DND-41 (cell line): ENCODE data around the gene OSGEP.

ENCODE experiments used
- ATAC-seq: fragments of 200-7000 bp; cut with Tn5 transposase; 3 replicates; pipeline ENCODE4 v1.9.1; 2021; ENCODE audit warnings: low read depth; ENCODE audit not compliant: insufficient read depth
- DNase-seq: peaks from one replicate; pipeline ENCODE4 v3.0.0-alpha.2; 2020
- H2AFZ ChIP-seq: 2 replicates; pipeline ENCODE4 v1.6.0; 2012; ENCODE audit warnings: low read depth, low read length
- H3K27ac ChIP-seq: 2 replicates; pipeline ENCODE4 v1.5.1; 2012; ENCODE audit warnings: low read length, inconsistent platforms
- H3K27me3 ChIP-seq: fragments of 200-600 bp; sonication (generic); 2 replicates; pipeline ENCODE4 v1.6.0; 2012; ENCODE audit warnings: low read length, mild to moderate bottlenecking, inconsistent platforms; ENCODE audit not compliant: insufficient read depth, poor library complexity
- H3K36me3 ChIP-seq: 2 replicates; pipeline ENCODE4 v1.5.1; 2012; ENCODE audit warnings: low read length, inconsistent platforms; ENCODE audit not compliant: insufficient read depth
- H3K4me1 ChIP-seq: 2 replicates; pipeline ENCODE4 v1.5.1; 2012; ENCODE audit warnings: mild to moderate bottlenecking, low read length; ENCODE audit not compliant: insufficient read depth
- H3K4me2 ChIP-seq: 2 replicates; pipeline ENCODE4 v1.6.0; 2012; ENCODE audit warnings: mild to moderate bottlenecking, moderate library complexity, low read length, inconsistent platforms; ENCODE audit not compliant: insufficient read depth
- H3K4me3 ChIP-seq, 2 experiments: fragments of 200-600 bp in 1 of 2; shearing (Covaris generic) in 1 of 2; 2 replicates each; pipeline ENCODE4 v1.5.1; 2012 to 2016; ENCODE audit warnings: inconsistent platforms in 2 of 2, low read length in 2 of 2, mild to moderate bottlenecking in 2 of 2, low read depth in 1 of 2, moderate library complexity in 1 of 2
- H3K79me2 ChIP-seq: 2 replicates; pipeline ENCODE4 v1.6.0; 2012; ENCODE audit warnings: low read length, inconsistent platforms; ENCODE audit not compliant: insufficient read depth
- H3K9ac ChIP-seq: 2 replicates; pipeline ENCODE4 v1.6.0; 2012; ENCODE audit warnings: low read depth, mild to moderate bottlenecking, inconsistent platforms, low read length, moderate library complexity
- H3K9me3 ChIP-seq: 2 replicates; pipeline ENCODE4 v1.5.1; 2012; ENCODE audit warnings: low read length, moderate library complexity, mild to moderate bottlenecking, inconsistent platforms; ENCODE audit not compliant: insufficient read depth, severe bottlenecking
- H4K20me1 ChIP-seq: 2 replicates; pipeline ENCODE4 v1.6.0; 2012; ENCODE audit warnings: low read length; ENCODE audit not compliant: insufficient read depth
- EZH2 ChIP-seq: IDR thresholded peaks from 3 replicates; pipeline ENCODE4 v1.6.1; 2012; ENCODE audit warnings: borderline replicate concordance, low read depth, mild to moderate bottlenecking, moderate library complexity, low read length, inconsistent platforms; ENCODE audit not compliant: severe bottlenecking
- TF ChIP-seq, protein P1 (sequence below): IDR thresholded peaks from 2 replicates; pipeline ENCODE4 v1.5.1; 2012; ENCODE audit warnings: borderline replicate concordance, low read length, moderate library complexity, mild to moderate bottlenecking; ENCODE audit not compliant: poor library complexity, severe bottlenecking; ENCODE audit errors: extremely low read depth

OSGEP gene

DNA sequence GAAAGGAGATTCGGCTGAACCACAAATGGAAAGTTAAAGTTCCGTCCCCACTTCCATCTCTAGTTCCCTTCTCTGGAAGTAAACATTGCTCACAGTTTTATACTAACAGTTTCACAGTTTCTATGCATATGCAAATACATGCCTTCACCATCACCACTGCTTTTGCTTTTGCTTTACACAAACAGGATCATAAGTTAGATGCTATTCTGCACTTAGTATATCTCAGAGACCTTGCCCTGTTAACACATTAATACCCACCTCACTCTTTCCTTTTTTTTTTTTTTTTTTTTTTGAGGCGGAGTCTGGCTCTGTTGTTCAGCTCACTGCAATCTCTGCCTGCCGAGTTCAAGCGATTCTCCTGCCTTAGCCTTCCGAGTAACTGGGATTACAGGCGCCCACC is 42.2 kb downstream of the OSGEP start:
- Histone ChIP-seq H3K27me3 (no peaks in the 10 kb centered on the region), H3K79me2 (peaks cover 10% of the 10 kb centered on the region), H3K36me3 (peaks cover 11% of the 10 kb centered on the region), H4K20me1 (no peaks in the 10 kb centered on the region), H3K4me2 (peak overlapping the region; percentile 84), H3K9ac (peak overlapping the region; percentile 84), H2AFZ (peak overlapping the region; percentile 97), H3K4me3 (peak overlapping the region; percentile 59 to 98; a peak in 3 of 4 replicates), H3K9me3 (no peaks in the 10 kb centered on the region), H3K27ac (peak overlapping the region; percentile 29; the same call in 1 of the 2 replicates), H3K4me1 (peaks cover 38% of the 10 kb centered on the region)
- TF ChIP-seq, protein P1, sequence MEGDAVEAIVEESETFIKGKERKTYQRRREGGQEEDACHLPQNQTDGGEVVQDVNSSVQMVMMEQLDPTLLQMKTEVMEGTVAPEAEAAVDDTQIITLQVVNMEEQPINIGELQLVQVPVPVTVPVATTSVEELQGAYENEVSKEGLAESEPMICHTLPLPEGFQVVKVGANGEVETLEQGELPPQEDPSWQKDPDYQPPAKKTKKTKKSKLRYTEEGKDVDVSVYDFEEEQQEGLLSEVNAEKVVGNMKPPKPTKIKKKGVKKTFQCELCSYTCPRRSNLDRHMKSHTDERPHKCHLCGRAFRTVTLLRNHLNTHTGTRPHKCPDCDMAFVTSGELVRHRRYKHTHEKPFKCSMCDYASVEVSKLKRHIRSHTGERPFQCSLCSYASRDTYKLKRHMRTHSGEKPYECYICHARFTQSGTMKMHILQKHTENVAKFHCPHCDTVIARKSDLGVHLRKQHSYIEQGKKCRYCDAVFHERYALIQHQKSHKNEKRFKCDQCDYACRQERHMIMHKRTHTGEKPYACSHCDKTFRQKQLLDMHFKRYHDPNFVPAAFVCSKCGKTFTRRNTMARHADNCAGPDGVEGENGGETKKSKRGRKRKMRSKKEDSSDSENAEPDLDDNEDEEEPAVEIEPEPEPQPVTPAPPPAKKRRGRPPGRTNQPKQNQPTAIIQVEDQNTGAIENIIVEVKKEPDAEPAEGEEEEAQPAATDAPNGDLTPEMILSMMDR, result no peak
- TF ChIP-seq EZH2, result no peak
- no peak for ATAC-seq
- DNase-seq, result no peak

DNA sequence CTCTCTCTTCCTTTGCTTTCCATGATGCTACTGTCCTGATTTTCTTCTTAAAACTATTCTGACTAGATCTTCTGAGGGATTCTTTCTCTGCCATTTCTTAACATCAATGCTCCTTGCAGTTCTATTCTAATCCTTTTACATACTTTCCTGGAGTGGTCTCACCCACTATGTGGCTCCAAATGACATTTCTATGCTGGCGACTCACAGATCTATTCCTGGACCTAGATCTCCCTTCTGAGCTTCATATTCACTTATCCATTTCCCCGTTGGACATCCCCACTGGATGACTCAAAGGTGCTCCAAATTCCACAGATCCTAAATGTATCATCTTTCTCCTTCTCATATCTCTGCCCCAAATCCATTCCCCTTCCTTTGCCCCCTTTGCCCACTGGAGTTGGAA is 45.4 kb downstream of the OSGEP start:
- DNase-seq (no peak), ATAC-seq (no peak)
- H3K27me3 ChIP-seq, result no peaks in the 10 kb centered on the region
- no peak for TF ChIP-seq EZH2
- TF ChIP-seq, protein P1, result no peak
- no peak overlapping the region for H2AFZ ChIP-seq
- no peak overlapping the region for H3K27ac ChIP-seq
- H3K36me3 ChIP-seq, result peaks cover 40% of the 10 kb centered on the region
- H3K9me3 ChIP-seq, result no peaks in the 10 kb centered on the region
- H3K4me2 ChIP-seq, result no peak overlapping the region
- H3K4me1 ChIP-seq, result peaks cover 25% of the 10 kb centered on the region
- no peak overlapping the region for H3K9ac ChIP-seq
- H4K20me1 ChIP-seq, result no peaks in the 10 kb centered on the region
- H3K4me3 ChIP-seq, result no peak overlapping the region
- H3K79me2 ChIP-seq, result peaks cover 10% of the 10 kb centered on the region

DNA sequence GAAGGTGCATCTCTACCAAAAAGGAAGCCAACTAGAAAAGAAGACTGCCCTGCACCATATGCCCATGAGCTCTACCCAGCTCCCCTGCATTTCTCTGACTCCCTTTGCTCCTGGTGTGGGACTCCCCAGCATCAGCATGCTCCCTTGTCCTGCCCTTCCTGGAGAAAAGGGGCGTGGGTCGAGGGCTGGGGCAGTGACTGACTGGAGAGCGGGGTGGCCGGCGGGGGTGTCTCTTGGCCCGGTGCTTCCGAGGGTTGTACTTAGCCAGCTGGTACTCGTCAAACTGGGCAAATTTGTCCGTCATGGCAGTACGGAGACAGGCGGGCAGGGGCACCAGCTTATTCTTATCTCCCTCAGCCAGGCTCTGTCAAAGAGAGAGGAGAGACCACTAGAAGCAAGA is 51.1 kb downstream of the OSGEP start:
- ATAC-seq, result no peak
- H3K27ac ChIP-seq, result no peak overlapping the region
- peaks cover 76% of the 10 kb centered on the region for H3K36me3 ChIP-seq
- H3K4me2 ChIP-seq, result no peak overlapping the region
- no peaks in the 10 kb centered on the region for H4K20me1 ChIP-seq
- no peak overlapping the region for H2AFZ ChIP-seq
- H3K79me2 ChIP-seq, result no peaks in the 10 kb centered on the region
- H3K4me1 ChIP-seq, result no peaks in the 10 kb centered on the region
- no peak for DNase-seq
- no peaks in the 10 kb centered on the region for H3K9me3 ChIP-seq
- TF ChIP-seq, protein P1, result no peak
- TF ChIP-seq EZH2, result no peak
- no peaks in the 10 kb centered on the region for H3K27me3 ChIP-seq
- no peak overlapping the region for H3K9ac ChIP-seq
- no peak overlapping the region for H3K4me3 ChIP-seq
